Effector CD8-positive, alpha-beta T cell (primary cell): Measurements from ENCODE around the gene CDC45.

ENCODE experiments used
- DNase-seq: peaks from one replicate; lab custom pipeline; 2025; lab: John Stamatoyannopoulos, UW

CDC45 gene

GRCh38 chr22:19516378-19517170 is 36.9 kb downstream of the CDC45 start:
- DNase-seq = no peak

- DNase-seq = no peak
Measured at GRCh38 chr22:19517171-19517500, 37.4 kb downstream of the CDC45 start.

- no peak for DNase-seq
Measured at GRCh38 chr22:19517919-19518611, 38.3 kb downstream of the CDC45 start.

GRCh38 chr22:19518635-19519034 is 38.9 kb downstream of the CDC45 start:
- DNase-seq = no peak

- DNase-seq = no peak
Measured at GRCh38 chr22:19519041-19519926, 39.6 kb downstream of the CDC45 start.

- no peak for DNase-seq
Measured at GRCh38 chr22:19520007-19520406, 40.3 kb downstream of the CDC45 start.

GRCh38 chr22:19520566-19521305 is 41.0 kb downstream of the CDC45 start:
- no peak for DNase-seq

GRCh38 chr22:19522190-19522880 is 42.6 kb downstream of the CDC45 start:
- no peak for DNase-seq

- DNase-seq = no peak
Measured at GRCh38 chr22:19522881-19523239, 43.1 kb downstream of the CDC45 start.

GRCh38 chr22:19523240-19524169 is 43.8 kb downstream of the CDC45 start:
- DNase-seq = no peak

GRCh38 chr22:19524170-19525115 is 44.7 kb downstream of the CDC45 start, which contains the start of gene CLDN5:
Gene CLDN5, minus strand, starts transcription at chr22:19524410. Its CDS starts 155 bp downstream, at chr22:19524255.
- no peak for DNase-seq

GRCh38 chr22:19525116-19525660 is 45.5 kb downstream of the CDC45 start:
- no peak for DNase-seq

GRCh38 chr22:19525666-19526065 is 45.9 kb downstream of the CDC45 start:
- DNase-seq = no peak

- DNase-seq = no peak
Measured at GRCh38 chr22:19526076-19526701, 46.5 kb downstream of the CDC45 start.

- no peak for DNase-seq
Measured at GRCh38 chr22:19526702-19527111, 47.0 kb downstream of the CDC45 start.

- no peak for DNase-seq
Measured at GRCh38 chr22:19527321-19527721, 47.6 kb downstream of the CDC45 start.

- no peak for DNase-seq
Measured at GRCh38 chr22:19527861-19528417, 48.2 kb downstream of the CDC45 start.

GRCh38 chr22:19529811-19530210 is 50.1 kb downstream of the CDC45 start:
- no peak for DNase-seq
